Measurements from ENCODE around the gene VWC2L.

Gene VWC2L

GRCh38 chr2:214469728-214470127 is 58.9 kb downstream of the VWC2L start:
- DNase-seq: no peak

GRCh38 chr2:214471382-214471781 is 60.5 kb downstream of the VWC2L start:
- no peak for DNase-seq

- no peak for DNase-seq
These were observed 61.1 kb downstream of the VWC2L start for GRCh38 chr2:214471990-214472389.

- DNase-seq: no peak
These were observed 66.5 kb downstream of the VWC2L start for GRCh38 chr2:214477305-214477704.

GRCh38 chr2:214481204-214481603 is 70.3 kb downstream of the VWC2L start:
- DNase-seq: no peak

GRCh38 chr2:214482728-214483127 is 71.9 kb downstream of the VWC2L start:
- DNase-seq: no peak

GRCh38 chr2:214484239-214484638 is 73.4 kb downstream of the VWC2L start:
- DNase-seq: no peak

GRCh38 chr2:214484701-214485100 is 73.8 kb downstream of the VWC2L start:
- no peak for DNase-seq

- no peak for DNase-seq
These were observed 78.3 kb downstream of the VWC2L start for GRCh38 chr2:214489181-214489580.

- DNase-seq: no peak
These were observed 78.8 kb downstream of the VWC2L start for GRCh38 chr2:214489702-214490101.

GRCh38 chr2:214492152-214492551 is 81.3 kb downstream of the VWC2L start:
- no peak for DNase-seq

GRCh38 chr2:214492608-214493007 is 81.8 kb downstream of the VWC2L start:
- DNase-seq: no peak

- no peak for DNase-seq
These were observed 86.6 kb downstream of the VWC2L start for GRCh38 chr2:214497489-214497888.

- no peak for DNase-seq
These were observed 92.7 kb downstream of the VWC2L start for GRCh38 chr2:214503568-214503967.

- DNase-seq: no peak
These were observed 93.9 kb downstream of the VWC2L start for GRCh38 chr2:214504599-214505376.

- DNase-seq: no peak
These were observed 96.2 kb downstream of the VWC2L start for GRCh38 chr2:214507032-214507431.

GRCh38 chr2:214514704-214515103 is 103.8 kb downstream of the VWC2L start:
- no peak for DNase-seq

GRCh38 chr2:214515111-214515510 is 104.3 kb downstream of the VWC2L start:
- no peak for DNase-seq

GRCh38 chr2:214519258-214519818 is 108.5 kb downstream of the VWC2L start:
- no peak for DNase-seq

GRCh38 chr2:214529021-214529420 is 118.2 kb downstream of the VWC2L start:
- no peak for DNase-seq

- DNase-seq: no peak
These were observed 118.7 kb downstream of the VWC2L start for GRCh38 chr2:214529514-214529913.

GRCh38 chr2:214533541-214533940 is 122.7 kb downstream of the VWC2L start:
- no peak for DNase-seq

- DNase-seq: no peak
These were observed 125.8 kb downstream of the VWC2L start for GRCh38 chr2:214536625-214537024.

GRCh38 chr2:214537929-214538328 is 127.1 kb downstream of the VWC2L start:
- no peak for DNase-seq

- DNase-seq: no peak
These were observed 131.4 kb downstream of the VWC2L start for GRCh38 chr2:214542295-214542694.
